ENCODE measurements around the gene CARNS1.
A peak's percentile ranks its signal among the peaks of the same experiment; 100 is the strongest.

- TF ChIP-seq CTCF (IDR thresholded peaks at IDR 0.05; ENCODE audit: control extremely low read depth in 1 of 3, insufficient read depth in 1 of 3, low read depth in 1 of 3, low read length in 3 of 3) (no peak), TEAD4 (IDR thresholded peaks at IDR 0.05; ENCODE audit: low read depth, low read length) (no peak), GABPA (IDR thresholded peaks at IDR 0.05; ENCODE audit: borderline replicate concordance, insufficient read depth, low read length) (no peak; the same call in 1 of the 2 replicates), RNF2 (IDR thresholded peaks at IDR 0.05; ENCODE audit: borderline replicate concordance, low read depth, low read length, missing control alignments, poor library complexity, severe bottlenecking) (no peak), EZH2 (IDR thresholded peaks at IDR 0.05; ENCODE audit: low read depth, low read length, severe bottlenecking) (no peak), CBX5 (IDR thresholded peaks at IDR 0.05; ENCODE audit: low read depth, low read length) (no peak), TAF1 (IDR thresholded peaks at IDR 0.05; ENCODE audit: low read depth, low read length) (peak; percentile 37; the same call in 1 of the 2 replicates), CBX8 (IDR thresholded peaks at IDR 0.05; ENCODE audit: borderline replicate concordance, low read depth, low read length) (no peak), SAP30 (IDR thresholded peaks at IDR 0.05; ENCODE audit: insufficient read depth, insufficient replicate concordance, low read length) (no peak)
Observed at GRCh38 chr11:67420646-67421429, 5.4 kb downstream of the CARNS1 start.
